ENCODE data around the gene TMEM117. TPM values are rescaled to one million over a fixed set of nuclear protein-coding genes. Genes with fewer than 3 reads are reported as not detected.
"Not testable (repeated sequence)": the region's sequence is repeated elsewhere in the genome, so short reads cannot be mapped to it uniquely, and the experiment has no call there.

The TMEM117 gene
- total RNA-seq, 2 experiments from 2014 or later: 1.4 to 2.1 TPM

DNA sequence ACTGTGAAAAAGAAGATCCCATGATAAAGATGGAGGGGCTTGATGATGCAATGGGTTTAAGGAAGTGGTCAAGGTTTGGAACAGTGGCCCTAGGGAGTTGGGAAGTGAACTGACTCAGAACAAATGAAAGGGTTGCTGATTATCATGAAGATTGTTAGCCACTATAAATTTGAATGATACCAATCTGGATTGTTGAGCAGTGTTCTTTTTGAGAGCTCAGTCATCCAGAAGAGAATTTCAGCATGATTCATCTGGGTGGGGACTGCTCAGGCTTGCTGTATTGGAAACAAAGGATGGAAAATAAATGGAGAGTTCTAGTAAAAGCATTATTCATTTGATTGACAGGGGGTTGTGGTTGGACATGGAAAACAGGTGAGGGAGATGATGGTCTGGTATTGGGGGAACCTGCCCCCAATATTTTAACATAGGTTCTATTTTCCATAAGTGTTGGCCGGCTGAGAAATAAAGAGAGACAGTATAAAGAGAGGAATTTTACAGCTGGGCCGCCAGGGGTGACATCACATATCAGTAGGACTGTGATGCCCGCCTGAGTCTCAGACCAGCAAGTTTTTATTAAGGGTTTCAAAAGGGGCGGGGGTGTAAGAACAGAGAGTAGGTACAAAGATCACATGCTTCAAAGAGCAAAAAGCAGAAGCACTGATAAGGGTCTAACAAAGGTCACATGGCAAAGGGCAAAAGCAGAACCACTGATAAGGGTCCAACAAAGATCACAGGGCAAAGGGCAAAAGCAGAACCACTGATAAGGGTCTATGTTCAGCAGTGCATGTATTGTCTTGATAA lies 11.7 kb downstream of the TMEM117 start:
- H3K4me3 Mint-ChIP-seq; H3K4me1 Mint-ChIP-seq (ENCODE audit: low read depth); DNase-seq; H3K27ac Mint-ChIP-seq; intact Hi-C loops (cut with micrococcal nuclease); H3K27me3 Mint-ChIP-seq (ENCODE audit: low read depth); CTCF ChIA-PET; H3K9me3 Mint-ChIP-seq: not testable (repeated sequence)
- H3K36me3 Mint-ChIP-seq (ENCODE audit: low read depth): peaks cover 26% of the 10 kb centered on the region

DNA sequence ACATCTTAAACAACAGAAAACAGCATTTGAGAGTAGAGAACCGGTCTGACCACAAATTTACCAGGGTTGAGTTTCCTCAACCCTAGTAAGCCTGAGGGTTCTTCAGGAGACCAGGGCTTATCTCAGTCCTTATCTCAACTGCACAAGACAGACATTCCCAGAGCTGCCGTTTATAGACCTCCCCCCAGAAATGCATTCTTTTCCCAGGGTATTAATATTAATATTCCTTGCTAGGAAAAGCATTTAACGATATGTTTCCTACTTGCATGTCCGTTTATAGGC lies 12.3 kb downstream of the TMEM117 start:
- Mint-ChIP-seq H3K36me3 (ENCODE audit: low read depth) (peaks cover 26% of the 10 kb centered on the region), H3K4me1 (ENCODE audit: low read depth) (no peaks in the 10 kb centered on the region), H3K9me3 (peaks cover 10% of the 10 kb centered on the region), H3K27ac (no peak overlapping the region), H3K4me3 (no peak overlapping the region), H3K27me3 (ENCODE audit: low read depth) (no peaks in the 10 kb centered on the region)
- CTCF ChIA-PET: no interaction called here
- no peak for DNase-seq
- intact Hi-C loops (cut with micrococcal nuclease): no loop called here

- H3K27ac Mint-ChIP-seq: no peak overlapping the region
- intact Hi-C loops (cut with micrococcal nuclease): no loop called here
- H3K9me3 Mint-ChIP-seq: peaks cover 10% of the 10 kb centered on the region
- H3K27me3 Mint-ChIP-seq (ENCODE audit: low read depth): no peaks in the 10 kb centered on the region
- no peak for DNase-seq
- CTCF ChIA-PET: no interaction called here
- H3K4me1 Mint-ChIP-seq (ENCODE audit: low read depth): no peaks in the 10 kb centered on the region
- H3K4me3 Mint-ChIP-seq: no peak overlapping the region
- H3K36me3 Mint-ChIP-seq (ENCODE audit: low read depth): peaks cover 26% of the 10 kb centered on the region
These were observed 12.9 kb downstream of the TMEM117 start for GRCh38 chr12:43848786-43849185.

DNA sequence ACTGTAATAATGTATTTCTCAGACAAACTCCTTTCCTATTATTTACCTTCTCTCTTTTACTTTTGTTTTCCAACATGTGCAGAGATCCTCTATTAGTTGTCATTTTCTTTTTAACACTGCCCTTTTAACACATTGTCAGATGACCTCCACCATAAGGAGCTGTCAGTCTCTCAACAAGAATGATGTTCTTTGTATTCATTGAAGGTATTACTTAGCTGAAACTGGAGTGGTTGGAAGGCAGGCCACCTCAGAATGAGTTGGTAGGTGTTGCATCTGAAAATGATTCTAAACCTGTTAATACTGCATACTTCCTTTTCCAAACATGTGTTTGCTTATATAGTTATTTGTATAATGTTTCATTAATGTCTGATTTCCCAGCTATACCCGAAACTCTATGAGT lies 16.9 kb downstream of the TMEM117 start:
- Mint-ChIP-seq H3K27ac (no peak overlapping the region), H3K9me3 (peaks cover 3% of the 10 kb centered on the region), H3K27me3 (ENCODE audit: low read depth) (no peaks in the 10 kb centered on the region), H3K4me1 (ENCODE audit: low read depth) (no peaks in the 10 kb centered on the region), H3K4me3 (no peak overlapping the region), H3K36me3 (ENCODE audit: low read depth) (peaks cover 9% of the 10 kb centered on the region)
- intact Hi-C loops (cut with micrococcal nuclease): no loop called here
- no peak for DNase-seq
- CTCF ChIA-PET: interaction anchor here (1.2 kb wide), 1 partner anchor 30 kb away, joined by 4 read pairs; no protein-coding TSS in a partner anchor

- Mint-ChIP-seq H3K4me3 (no peak overlapping the region), H3K27ac (no peak overlapping the region), H3K9me3 (no peaks in the 10 kb centered on the region), H3K27me3 (ENCODE audit: low read depth) (no peaks in the 10 kb centered on the region), H3K36me3 (ENCODE audit: low read depth) (no peaks in the 10 kb centered on the region), H3K4me1 (ENCODE audit: low read depth) (no peaks in the 10 kb centered on the region)
- CTCF ChIA-PET: no interaction called here
- no peak for DNase-seq
- intact Hi-C loops (cut with micrococcal nuclease): no loop called here
These were observed 21.1 kb downstream of the TMEM117 start for GRCh38 chr12:43856972-43857371.

DNA sequence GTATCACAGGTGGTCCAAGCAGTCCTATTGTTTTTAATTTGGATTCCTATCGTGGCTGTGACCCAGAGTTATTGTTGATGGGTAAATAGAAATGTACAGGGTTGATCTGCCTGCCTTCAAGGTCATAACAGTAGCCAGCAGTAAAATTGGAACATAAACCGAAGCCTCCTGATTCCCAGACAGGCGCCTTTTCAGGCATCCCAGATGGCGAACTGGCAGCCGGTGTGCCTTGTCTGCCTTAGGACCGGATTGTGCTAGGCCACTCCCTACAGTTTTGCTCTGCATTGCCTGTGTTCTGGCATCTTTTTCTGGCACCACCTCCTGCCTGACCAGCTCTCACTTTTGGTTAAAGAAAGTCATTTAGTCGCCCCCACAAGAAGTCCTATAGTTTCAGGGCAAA lies 22.2 kb downstream of the TMEM117 start:
- Mint-ChIP-seq H3K4me3 (no peak overlapping the region), H3K27me3 (ENCODE audit: low read depth) (no peaks in the 10 kb centered on the region), H3K36me3 (ENCODE audit: low read depth) (no peaks in the 10 kb centered on the region), H3K9me3 (no peaks in the 10 kb centered on the region), H3K27ac (no peak overlapping the region), H3K4me1 (ENCODE audit: low read depth) (no peaks in the 10 kb centered on the region)
- intact Hi-C loops (cut with micrococcal nuclease): no loop called here
- CTCF ChIA-PET: interaction anchor here (1.5 kb wide), 1 partner anchor 25 kb away, joined by 6 read pairs; no protein-coding TSS in a partner anchor
- DNase-seq: no peak

GRCh38 chr12:43858991-43859390 lies 23.1 kb downstream of the TMEM117 start:
- no peaks in the 10 kb centered on the region for H3K4me1 Mint-ChIP-seq (ENCODE audit: low read depth)
- no peak for DNase-seq
- H3K27me3 Mint-ChIP-seq (ENCODE audit: low read depth): no peaks in the 10 kb centered on the region
- H3K4me3 Mint-ChIP-seq: no peak overlapping the region
- no peaks in the 10 kb centered on the region for H3K9me3 Mint-ChIP-seq
- H3K27ac Mint-ChIP-seq: no peak overlapping the region
- no peaks in the 10 kb centered on the region for H3K36me3 Mint-ChIP-seq (ENCODE audit: low read depth)
- intact Hi-C loops (cut with micrococcal nuclease): no loop called here
- CTCF ChIA-PET: interaction anchor here (1.5 kb wide), 1 partner anchor 24 kb away, joined by 6 read pairs; no protein-coding TSS in a partner anchor

DNA sequence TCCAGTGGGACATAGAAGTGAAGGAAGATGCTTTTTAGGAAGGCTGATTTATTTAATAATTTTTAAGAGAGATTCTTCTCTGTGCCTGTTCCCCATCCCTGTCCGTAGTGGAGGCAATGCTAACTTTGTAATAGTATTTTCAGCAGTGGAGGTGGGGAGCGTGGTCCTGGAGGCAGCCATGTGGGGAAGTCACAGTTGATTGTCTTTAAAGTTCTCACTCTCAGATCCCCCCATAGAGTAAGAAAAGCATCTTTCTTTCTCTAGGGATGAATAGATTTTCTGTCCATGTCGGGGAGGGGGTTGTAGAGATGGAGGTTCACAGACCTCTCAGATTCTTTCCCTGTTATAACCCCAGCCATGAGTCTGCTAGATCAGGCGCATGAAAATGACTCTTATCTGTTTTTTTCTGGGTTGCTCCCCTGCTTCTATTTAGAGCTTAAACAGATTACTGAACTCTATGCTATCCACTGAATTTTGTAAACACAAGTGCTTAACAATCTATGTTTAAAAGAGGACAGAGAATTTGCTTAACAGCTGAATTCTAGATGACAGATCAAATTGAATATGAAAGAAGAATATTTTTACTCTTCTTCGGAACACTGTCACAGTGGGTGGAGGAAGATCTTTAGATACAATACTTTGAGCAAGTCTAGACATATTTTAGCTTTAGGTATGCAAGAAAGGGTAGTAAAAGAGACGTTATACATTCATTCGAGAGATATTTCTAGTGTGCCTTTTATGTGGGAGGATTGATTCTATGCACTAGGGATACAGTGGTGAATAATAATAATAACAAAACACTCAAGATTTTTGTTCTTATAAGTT lies 25.3 kb downstream of the TMEM117 start:
- Mint-ChIP-seq H3K4me3 (no peak overlapping the region), H3K36me3 (ENCODE audit: low read depth) (no peaks in the 10 kb centered on the region), H3K9me3 (no peaks in the 10 kb centered on the region), H3K27me3 (ENCODE audit: low read depth) (no peaks in the 10 kb centered on the region), H3K4me1 (ENCODE audit: low read depth) (no peaks in the 10 kb centered on the region), H3K27ac (no peak overlapping the region)
- DNase-seq: no peak
- CTCF ChIA-PET: no interaction called here
- intact Hi-C loops (cut with micrococcal nuclease): no loop called here

GRCh38 chr12:43861840-43862150 lies 25.9 kb downstream of the TMEM117 start:
- intact Hi-C loops (cut with micrococcal nuclease): no loop called here
- CTCF ChIA-PET: no interaction called here
- no peak for DNase-seq

DNA sequence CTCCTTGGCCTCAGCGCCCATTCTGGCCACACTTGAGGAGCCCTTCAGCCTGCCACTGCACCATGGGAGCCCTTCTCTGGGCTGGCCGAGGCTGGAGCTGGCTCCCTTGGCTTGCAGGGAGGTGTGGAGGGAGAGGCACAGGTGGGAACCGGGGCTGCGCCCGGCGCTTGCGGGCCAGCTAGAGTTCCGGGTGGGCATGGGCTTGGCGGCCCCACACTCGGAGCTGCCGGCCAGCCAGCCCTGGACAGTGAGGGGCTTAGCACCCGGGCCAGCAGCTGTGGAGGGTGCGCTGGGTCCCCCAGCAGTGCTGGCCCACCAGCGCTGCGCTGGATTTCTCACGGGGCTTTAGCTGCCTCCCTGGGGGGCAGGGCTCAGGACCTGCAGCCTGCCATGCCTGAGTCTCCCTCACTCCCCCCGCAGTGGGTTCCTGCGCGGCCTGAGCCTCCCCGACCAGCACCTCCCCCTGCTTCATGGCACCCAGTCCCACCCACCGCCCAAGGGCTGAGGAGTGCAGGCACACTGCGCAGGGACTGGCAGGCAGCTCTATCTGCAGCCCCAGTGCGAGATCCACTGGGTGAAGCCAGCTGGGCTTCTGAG lies 28.0 kb downstream of the TMEM117 start:
- Mint-ChIP-seq H3K9me3 (no peaks in the 10 kb centered on the region), H3K4me3 (no peak overlapping the region), H3K27ac (no peak overlapping the region), H3K4me1 (ENCODE audit: low read depth) (no peaks in the 10 kb centered on the region), H3K36me3 (ENCODE audit: low read depth) (no peaks in the 10 kb centered on the region), H3K27me3 (ENCODE audit: low read depth) (no peaks in the 10 kb centered on the region)
- DNase-seq: no peak
- intact Hi-C loops (cut with micrococcal nuclease): no loop called here
- CTCF ChIA-PET: no interaction called here

More at GRCh38 chr12:43861840-43862150, 25.9 kb downstream of the TMEM117 start:
- H3K27me3 Mint-ChIP-seq (ENCODE audit: low read depth): no peaks in the 10 kb centered on the region
- no peak overlapping the region for H3K4me3 Mint-ChIP-seq
- H3K9me3 Mint-ChIP-seq: no peaks in the 10 kb centered on the region
- no peaks in the 10 kb centered on the region for H3K36me3 Mint-ChIP-seq (ENCODE audit: low read depth)
- H3K4me1 Mint-ChIP-seq (ENCODE audit: low read depth): no peaks in the 10 kb centered on the region
- H3K27ac Mint-ChIP-seq: no peak overlapping the region

GRCh38 chr12:43864557-43864956 lies 28.7 kb downstream of the TMEM117 start:
- DNase-seq; CTCF ChIA-PET; H3K4me1 Mint-ChIP-seq (ENCODE audit: low read depth); H3K36me3 Mint-ChIP-seq (ENCODE audit: low read depth); H3K9me3 Mint-ChIP-seq; H3K27ac Mint-ChIP-seq; H3K4me3 Mint-ChIP-seq; H3K27me3 Mint-ChIP-seq (ENCODE audit: low read depth); intact Hi-C loops (cut with micrococcal nuclease): not testable (repeated sequence)

DNA sequence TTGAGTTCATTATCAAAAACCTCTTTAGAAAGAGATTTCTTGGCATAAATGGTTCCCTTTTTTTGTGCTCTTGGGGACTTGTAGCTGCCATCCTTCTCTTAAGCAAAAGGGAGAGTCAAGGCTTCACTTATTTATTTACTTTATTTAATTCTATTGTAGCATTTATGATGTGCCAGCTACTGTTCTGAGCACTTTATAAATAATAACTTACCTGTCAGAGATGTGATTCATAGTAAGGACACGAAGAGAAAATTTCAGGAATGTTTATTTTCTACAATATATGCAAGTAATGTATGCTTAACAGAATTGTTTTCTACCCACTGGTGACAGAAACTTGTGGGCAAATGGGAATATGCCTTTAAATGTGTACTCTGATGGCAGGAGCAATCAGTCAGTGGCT lies 33.3 kb downstream of the TMEM117 start:
- CTCF ChIA-PET: no interaction called here
- H3K4me3 Mint-ChIP-seq: no peak overlapping the region
- H3K27ac Mint-ChIP-seq: no peak overlapping the region
- H3K9me3 Mint-ChIP-seq: no peaks in the 10 kb centered on the region
- intact Hi-C loops (cut with micrococcal nuclease): no loop called here
- no peak for DNase-seq
- no peaks in the 10 kb centered on the region for H3K4me1 Mint-ChIP-seq (ENCODE audit: low read depth)
- H3K36me3 Mint-ChIP-seq (ENCODE audit: low read depth): no peaks in the 10 kb centered on the region
- no peaks in the 10 kb centered on the region for H3K27me3 Mint-ChIP-seq (ENCODE audit: low read depth)

- H3K9me3 Mint-ChIP-seq; H3K36me3 Mint-ChIP-seq (ENCODE audit: low read depth); H3K27me3 Mint-ChIP-seq (ENCODE audit: low read depth); intact Hi-C loops (cut with micrococcal nuclease); H3K4me1 Mint-ChIP-seq (ENCODE audit: low read depth); DNase-seq; H3K4me3 Mint-ChIP-seq; H3K27ac Mint-ChIP-seq; CTCF ChIA-PET: not testable (repeated sequence)
These were observed 33.9 kb downstream of the TMEM117 start for GRCh38 chr12:43869765-43870164.

All from activated naive CD4-positive, alpha-beta T cell treated with anti-CD3 and anti-CD28 coated beads for 36 hours (primary cell).